Right kidney (tissue), 1 donor: ENCODE measurements around the gene MRPL49.
"Not testable (repeated sequence)": the region's sequence is repeated elsewhere in the genome, so short reads cannot be mapped to it uniquely, and the experiment has no call there.

Experiments
- DNase-seq: peaks from one replicate; pipeline ENCODE4 v3.0.0-alpha.2; 2016

MRPL49 gene

GRCh38 chr11:65132238-65132987, 10.3 kb downstream of the MRPL49 start:
- no peak for DNase-seq

- no peak for DNase-seq
These were observed 11.0 kb downstream of the MRPL49 start for GRCh38 chr11:65132988-65133700.

- DNase-seq = no peak
These were observed 11.6 kb downstream of the MRPL49 start for GRCh38 chr11:65133724-65134123.

- DNase-seq = peak; percentile 100
These were observed 12.3 kb downstream of the MRPL49 start, which contains the start of gene SYVN1 for GRCh38 chr11:65134240-65134951. TSS of gene SYVN1 (minus strand) at chr11:65134519. CDS start at chr11:65133601, 918 bp downstream.

GRCh38 chr11:65134952-65135632, 13.0 kb downstream of the MRPL49 start:
- DNase-seq = no peak

- DNase-seq = no peak
These were observed 13.6 kb downstream of the MRPL49 start for GRCh38 chr11:65135633-65136145.

- no peak for DNase-seq
These were observed 14.5 kb downstream of the MRPL49 start for GRCh38 chr11:65136515-65137096.

- no peak for DNase-seq
These were observed 19.9 kb downstream of the MRPL49 start for GRCh38 chr11:65141896-65142494.

- DNase-seq = no peak
These were observed 25.4 kb downstream of the MRPL49 start for GRCh38 chr11:65147352-65148075.

- no peak for DNase-seq
These were observed 26.5 kb downstream of the MRPL49 start for GRCh38 chr11:65148657-65149056.

- DNase-seq = not testable (repeated sequence)
These were observed 28.0 kb downstream of the MRPL49 start for GRCh38 chr11:65150131-65150508.

GRCh38 chr11:65150509-65151299, 28.6 kb downstream of the MRPL49 start:
- peak; percentile 53 for DNase-seq

- no peak for DNase-seq
These were observed 29.3 kb downstream of the MRPL49 start for GRCh38 chr11:65151331-65151899.

GRCh38 chr11:65152122-65152521, 30.0 kb downstream of the MRPL49 start:
- DNase-seq = no peak

- DNase-seq = no peak
These were observed 34.1 kb downstream of the MRPL49 start for GRCh38 chr11:65156256-65156655.

- DNase-seq = no peak
These were observed 34.8 kb downstream of the MRPL49 start for GRCh38 chr11:65156926-65157325.

- no peak for DNase-seq
These were observed 35.2 kb downstream of the MRPL49 start for GRCh38 chr11:65157336-65157735.

- DNase-seq = no peak
These were observed 36.9 kb downstream of the MRPL49 start for GRCh38 chr11:65159012-65159411.

- DNase-seq = no peak
These were observed 38.5 kb downstream of the MRPL49 start for GRCh38 chr11:65160643-65161042.

GRCh38 chr11:65163684-65164083, 41.6 kb downstream of the MRPL49 start:
- DNase-seq = no peak
